CD4-positive, alpha-beta T cell treated with Interleukin-15 for 4 hours (primary cell): ENCODE data around the gene CBARP.

Experiments
- DNase-seq: peaks from one replicate; pipeline ENCODE4 v3.0.0-alpha.2; 2020; ENCODE audit warnings: low spot score

Gene CBARP

GRCh38 chr19:1227304-1228054, 10.3 kb downstream of the CBARP start:
- DNase-seq: no peak

- no peak for DNase-seq
These were observed 11.1 kb downstream of the CBARP start for GRCh38 chr19:1226522-1227303.

- DNase-seq: no peak
These were observed 11.6 kb downstream of the CBARP start for GRCh38 chr19:1226227-1226518.

- no peak for DNase-seq
These were observed 12.2 kb downstream of the CBARP start for GRCh38 chr19:1225440-1226226.

- DNase-seq: no peak
These were observed 13.0 kb downstream of the CBARP start for GRCh38 chr19:1224847-1225246.

GRCh38 chr19:1224047-1224825, 13.6 kb downstream of the CBARP start:
- no peak for DNase-seq

- no peak for DNase-seq
These were observed 14.6 kb downstream of the CBARP start for GRCh38 chr19:1223018-1223855.

- no peak for DNase-seq
These were observed 15.4 kb downstream of the CBARP start for GRCh38 chr19:1222394-1222793.

- DNase-seq: no peak
These were observed 15.9 kb downstream of the CBARP start for GRCh38 chr19:1221904-1222255.

- DNase-seq: no peak
These were observed 16.6 kb downstream of the CBARP start for GRCh38 chr19:1220976-1221903.

- DNase-seq: no peak
These were observed 17.3 kb downstream of the CBARP start for GRCh38 chr19:1220477-1220930.

- DNase-seq: no peak
These were observed 17.9 kb downstream of the CBARP start for GRCh38 chr19:1219786-1220476.

- DNase-seq: no peak
These were observed 18.8 kb downstream of the CBARP start for GRCh38 chr19:1218751-1219567.

GRCh38 chr19:1217366-1217765, 20.4 kb downstream of the CBARP start:
- DNase-seq: no peak

GRCh38 chr19:1216756-1217155, 21.0 kb downstream of the CBARP start:
- DNase-seq: no peak

- no peak for DNase-seq
These were observed 22.7 kb downstream of the CBARP start for GRCh38 chr19:1214862-1215731.

- no peak for DNase-seq
These were observed 23.4 kb downstream of the CBARP start for GRCh38 chr19:1214299-1214861.
